ENCODE measurements around the gene KAT7. TPM values are rescaled to one million over a fixed set of nuclear protein-coding genes. Genes with fewer than 3 reads are reported as not detected.

The KAT7 gene
- total and polyA plus RNA-seq, 2 of the 8 experiments (the other 6 are each of a cell fraction or from before 2014, with no cell fraction given), result 90.9 to 139 TPM

DNA sequence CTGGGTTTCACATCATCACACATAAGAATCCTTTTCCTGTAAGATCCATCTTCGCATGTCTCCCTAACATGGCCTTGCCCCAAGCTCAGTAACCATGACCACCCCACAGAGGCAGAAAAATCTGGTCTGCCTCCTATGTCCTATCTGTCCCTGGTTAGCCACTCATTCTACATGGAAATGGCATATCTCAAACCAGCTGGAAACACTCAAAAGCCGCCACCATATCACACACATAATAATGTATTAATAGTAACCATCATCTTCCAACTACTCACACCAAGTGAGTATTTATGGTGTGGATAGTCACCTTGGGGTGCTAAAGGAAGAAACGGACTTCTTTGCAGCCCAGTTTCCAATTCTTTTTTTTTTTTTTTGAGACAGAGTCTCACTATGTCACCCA, 36.0 kb upstream of the KAT7 start:
- Histone ChIP-seq H3K18ac (ENCODE audit: extremely low read depth, low read length) (no peak overlapping the region), H2BK12ac (ENCODE audit: low read depth, low read length) (no peak overlapping the region), H2BK15ac (ENCODE audit: low read length) (no peak overlapping the region), H3K27me3 (replicated peaks in 1 of 4; ENCODE audit: control insufficient read depth in 3 of 4, extremely low read depth in 1 of 4, insufficient read depth in 3 of 4, low read length in 3 of 4) (no peaks in the 10 kb centered on the region), H2BK120ac (replicated peaks; ENCODE audit: low read depth, low read length) (no peak overlapping the region), H3K23ac (ENCODE audit: insufficient read length) (no peak overlapping the region), H3K4me2 (ENCODE audit: insufficient read depth in 1 of 2, low read depth in 2 of 2, low read length in 2 of 2) (no peak overlapping the region), H4K8ac (ENCODE audit: extremely low read depth, insufficient read depth, low read length) (no peak overlapping the region), H2AK5ac (ENCODE audit: low read depth, low read length) (no peak overlapping the region), H3K79me1 (ENCODE audit: low read depth, low read length) (peaks cover 2% of the 10 kb centered on the region; the same call in 1 of the 2 replicates), H3K4me3 (ENCODE audit: extremely low read depth in 1 of 4, insufficient read depth in 2 of 4, low read depth in 3 of 4, low read length in 4 of 4) (no peak overlapping the region), H3K14ac (ENCODE audit: insufficient read length) (no peak overlapping the region), H4K5ac (ENCODE audit: insufficient read length, low read depth, low read length) (no peak overlapping the region), H3K79me2 (ENCODE audit: control insufficient read depth in 1 of 2, insufficient read depth in 2 of 2, low read length in 2 of 2) (peaks cover 6 to 63% of the 10 kb centered on the region in 2 experiments), H3K9ac (replicated peaks in 1 of 4; ENCODE audit: extremely low read depth in 1 of 4, low read depth in 3 of 4, low read length in 3 of 4) (no peak overlapping the region), H2BK5ac (ENCODE audit: low read depth, low read length) (peak overlapping the region; percentile 56; the same call in 1 of the 2 replicates), H3K56ac (replicated peaks; ENCODE audit: insufficient read length, low read depth, low read length) (no peak overlapping the region), H3K4ac (replicated peaks; ENCODE audit: insufficient read length, low read depth, low read length) (no peak overlapping the region), H3K27ac (ENCODE audit: low read depth, low read length) (no peak overlapping the region), H4K91ac (replicated peaks; ENCODE audit: insufficient read length, low read length) (no peak overlapping the region), H3K4me1 (replicated peaks in 1 of 4; ENCODE audit: control insufficient read depth in 3 of 4, insufficient read depth in 4 of 4, low read length in 3 of 4) (peaks cover 0 to 2% (median 0%) of the 10 kb centered on the region in 4 experiments; a peak in 3 of 7 replicates), H4K20me1 (replicated peaks in 1 of 2; ENCODE audit: control insufficient read depth in 1 of 2, insufficient read depth in 2 of 2, low read length in 2 of 2) (peaks cover 0 to 17% of the 10 kb centered on the region in 2 experiments), H3K36me3 (ENCODE audit: control insufficient read depth in 2 of 4, insufficient read depth in 4 of 4, low read length in 3 of 4) (peaks cover 0 to 4% (median 1%) of the 10 kb centered on the region in 4 experiments; a peak in 2 of 8 replicates), H3K9me3 (ENCODE audit: insufficient read depth in 2 of 2, low read depth in 1 of 2, low read length in 1 of 2) (no peaks in the 10 kb centered on the region), H3K23me2 (ENCODE audit: low read depth, low read length) (no peaks in the 10 kb centered on the region), H2AFZ (ENCODE audit: low read length) (no peak overlapping the region), H2BK20ac (ENCODE audit: low read length) (no peak overlapping the region)
- 91% methylated on average over 3 of the region's 3 CpGs; no CpG with 5 or more reads in 1 of the 2 experiments for WGBS, 2 experiments (ENCODE audit: extremely low coverage in 1 of 2, insufficient coverage in 1 of 2, insufficient read length in 1 of 2, insufficient replicate concordance in 2 of 2, low coverage in 1 of 2, low lambda C conversion rate in 2 of 2, missing lambda C conversion rate in 1 of 2)
- ChIA-PET POLR2A (ENCODE audit: partially characterized antibody) (interaction anchor here (0.7 to 6.9 kb wide), 5 partner anchors 10 to 43 kb away, joined by 3 to 56 read pairs (median 4); partner anchors contain the start of genes FAM117A and KAT7), CTCF (ENCODE audit: partially characterized antibody) (interaction anchor here (1.0 to 2.5 kb wide), 4 partner anchors 25 to 244 kb away, joined by 3 to 8 read pairs (median 3); no protein-coding TSS in a partner anchor)
- no peak for DNase-seq (ENCODE audit: low read depth in 1 of 2, low spot score in 2 of 2)
- no peak for TF ChIP-seq RBBP5 (IDR thresholded peaks at IDR 0.05; ENCODE audit: borderline replicate concordance, low read depth, low read length)
- no peak for FAIRE-seq

Measured in H1 (cell line).